Measurements from ENCODE around the gene ABLIM1. TPM values are rescaled to one million over a fixed set of nuclear protein-coding genes. Genes with fewer than 3 reads are reported as not detected.

ABLIM1 gene
- polyA plus RNA-seq, 3 donors = 0.33 to 0.91 (median 0.57) TPM

DNA sequence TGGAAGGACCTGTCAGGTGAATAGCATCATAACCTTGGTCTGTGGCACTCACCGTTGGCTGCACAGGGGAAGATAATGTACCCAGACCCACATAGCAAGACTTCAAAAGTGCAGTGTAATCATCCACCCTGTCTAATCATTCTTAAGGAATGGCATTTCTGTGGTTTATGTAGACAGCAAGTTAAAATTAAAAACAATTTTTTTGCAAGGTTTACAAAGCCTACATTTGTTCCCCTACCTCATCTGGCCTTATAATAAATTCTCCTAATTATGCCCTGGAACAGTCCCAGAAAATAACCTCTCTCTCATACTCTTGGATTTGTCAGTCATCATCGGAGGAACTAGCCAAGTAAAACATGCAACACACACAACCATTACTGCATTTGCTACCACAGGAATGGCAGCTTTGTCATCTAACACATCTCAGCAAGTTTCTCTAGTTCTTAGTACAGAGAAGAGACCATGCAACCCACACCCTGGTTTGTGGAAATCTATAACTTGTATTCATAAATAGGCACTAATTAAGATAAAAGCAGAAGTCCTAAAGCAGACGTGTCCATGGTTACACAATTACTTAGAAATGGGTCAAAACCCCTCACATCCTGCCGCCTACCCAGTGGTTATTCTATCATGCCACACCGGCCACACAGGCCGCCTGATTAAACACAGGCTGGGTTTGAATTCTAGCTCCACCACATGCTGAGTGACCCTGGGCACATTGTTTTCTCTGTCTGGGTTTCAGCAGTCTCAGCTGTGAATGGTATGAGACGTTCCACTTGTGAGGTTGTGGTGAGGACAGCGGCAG, 19.1 kb downstream of the ABLIM1 start:
- Mint-ChIP-seq H3K27me3 (ENCODE audit: low read depth in 3 of 3) (peaks cover 0 to 3% (median 2%) of the 10 kb centered on the region in 3 donors), H3K9me3 (no peaks in the 10 kb centered on the region), H3K27ac (no peak overlapping the region), H3K36me3 (no peaks in the 10 kb centered on the region), H3K4me3 (no peak overlapping the region), H3K4me1 (peaks cover 12% of the 10 kb centered on the region)
- no peaks in the 10 kb centered on the region for H3K79me2 ChIP-seq (ENCODE audit: insufficient read depth, low read length)
- no peaks in the 10 kb centered on the region for H4K20me1 ChIP-seq (ENCODE audit: insufficient read depth, low read length)
- intact Hi-C loops (cut with micrococcal nuclease) = no loop called here
- H3K27ac ChIP-seq (ENCODE audit: low read depth in 1 of 2, low read length in 2 of 2) = no peak overlapping the region
- H3K4me1 ChIP-seq (ENCODE audit: control insufficient read depth in 1 of 2, insufficient read depth in 2 of 2, low read length in 2 of 2) = peaks cover 0 to 3% of the 10 kb centered on the region in 2 donors
- H3K27me3 ChIP-seq (ENCODE audit: control insufficient read depth in 2 of 2, insufficient read depth in 2 of 2, low read length in 2 of 2) = no peaks in the 10 kb centered on the region
- H3K9ac ChIP-seq (ENCODE audit: insufficient read depth, low read length, poor library complexity, severe bottlenecking) = no peak overlapping the region
- H3K9me3 ChIP-seq (replicated peaks in 1 of 2; ENCODE audit: control insufficient read depth in 1 of 2, insufficient read depth in 1 of 2, low read length in 2 of 2) = no peaks in the 10 kb centered on the region
- TF ChIP-seq, protein P1, sequence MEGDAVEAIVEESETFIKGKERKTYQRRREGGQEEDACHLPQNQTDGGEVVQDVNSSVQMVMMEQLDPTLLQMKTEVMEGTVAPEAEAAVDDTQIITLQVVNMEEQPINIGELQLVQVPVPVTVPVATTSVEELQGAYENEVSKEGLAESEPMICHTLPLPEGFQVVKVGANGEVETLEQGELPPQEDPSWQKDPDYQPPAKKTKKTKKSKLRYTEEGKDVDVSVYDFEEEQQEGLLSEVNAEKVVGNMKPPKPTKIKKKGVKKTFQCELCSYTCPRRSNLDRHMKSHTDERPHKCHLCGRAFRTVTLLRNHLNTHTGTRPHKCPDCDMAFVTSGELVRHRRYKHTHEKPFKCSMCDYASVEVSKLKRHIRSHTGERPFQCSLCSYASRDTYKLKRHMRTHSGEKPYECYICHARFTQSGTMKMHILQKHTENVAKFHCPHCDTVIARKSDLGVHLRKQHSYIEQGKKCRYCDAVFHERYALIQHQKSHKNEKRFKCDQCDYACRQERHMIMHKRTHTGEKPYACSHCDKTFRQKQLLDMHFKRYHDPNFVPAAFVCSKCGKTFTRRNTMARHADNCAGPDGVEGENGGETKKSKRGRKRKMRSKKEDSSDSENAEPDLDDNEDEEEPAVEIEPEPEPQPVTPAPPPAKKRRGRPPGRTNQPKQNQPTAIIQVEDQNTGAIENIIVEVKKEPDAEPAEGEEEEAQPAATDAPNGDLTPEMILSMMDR (IDR thresholded peaks at IDR 0.05) = no peak
- no peak overlapping the region for H3K4me2 ChIP-seq (replicated peaks; ENCODE audit: extremely low read depth, low read length, poor library complexity, severe bottlenecking)
- H2AFZ ChIP-seq (ENCODE audit: insufficient read depth, low read depth, low read length, poor library complexity, severe bottlenecking) = no peak overlapping the region
- no peak for DNase-seq
- H3K4me3 ChIP-seq (replicated peaks in 1 of 3; ENCODE audit: low read depth in 2 of 3, low read length in 3 of 3) = no peak overlapping the region
- no peaks in the 10 kb centered on the region for H3K36me3 ChIP-seq (replicated peaks in 1 of 2; ENCODE audit: control insufficient read depth in 1 of 2, insufficient read depth in 2 of 2, low read length in 2 of 2)
- WGBS (ENCODE audit: insufficient coverage) = 16% methylated on average over 6 of the region's 8 CpGs

DNA sequence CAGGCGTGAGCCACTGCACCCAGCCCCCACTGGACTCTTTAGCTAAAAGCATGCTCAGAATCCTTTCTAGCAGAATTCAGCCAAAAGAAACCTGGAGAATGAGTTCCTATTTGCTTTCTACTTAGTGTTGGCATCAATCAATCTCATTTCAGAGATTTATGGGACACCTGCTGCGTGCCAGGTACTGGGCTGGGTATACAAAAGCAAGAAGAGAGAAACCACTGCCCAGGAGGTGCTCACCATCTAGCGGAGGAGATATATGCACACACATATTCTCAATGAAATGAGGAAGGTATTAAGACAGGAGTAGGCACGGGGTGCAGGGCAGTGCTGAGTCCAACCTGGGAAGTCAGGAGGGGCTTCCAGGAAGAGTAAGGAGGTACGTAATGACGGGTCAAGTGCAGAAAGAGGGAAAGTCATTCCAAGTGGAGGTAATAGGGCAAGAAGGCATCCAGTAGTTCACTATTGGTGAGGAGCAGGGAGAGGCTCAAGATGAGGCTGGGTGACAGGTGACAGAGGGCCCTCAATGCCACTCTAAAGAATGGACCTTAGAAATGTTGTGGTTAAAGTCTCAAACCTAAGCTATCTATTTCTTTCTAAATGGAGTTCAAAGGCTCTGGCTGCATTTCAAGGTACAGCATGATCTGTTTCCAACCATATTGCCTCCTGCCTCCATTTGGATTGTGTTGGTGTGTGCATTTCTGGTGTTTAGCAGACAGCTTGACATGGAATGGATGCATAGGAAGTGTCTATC, 22.1 kb downstream of the ABLIM1 start:
- H3K4me1 ChIP-seq (ENCODE audit: control insufficient read depth in 1 of 2, insufficient read depth in 2 of 2, low read length in 2 of 2) = peaks cover 7 to 12% of the 10 kb centered on the region in 2 donors
- H3K36me3 ChIP-seq (replicated peaks in 1 of 2; ENCODE audit: control insufficient read depth in 1 of 2, insufficient read depth in 2 of 2, low read length in 2 of 2) = no peaks in the 10 kb centered on the region
- no peak overlapping the region for H3K4me3 Mint-ChIP-seq
- no peak overlapping the region for H2AFZ ChIP-seq (ENCODE audit: insufficient read depth, low read depth, low read length, poor library complexity, severe bottlenecking)
- H3K9ac ChIP-seq (ENCODE audit: insufficient read depth, low read length, poor library complexity, severe bottlenecking) = no peak overlapping the region
- H3K9me3 Mint-ChIP-seq = peaks cover 0 to 6% (median 3%) of the 10 kb centered on the region in 7 donors
- H3K9me3 ChIP-seq (replicated peaks in 1 of 2; ENCODE audit: control insufficient read depth in 1 of 2, insufficient read depth in 1 of 2, low read length in 2 of 2) = peaks cover 0 to 18% of the 10 kb centered on the region in 2 donors
- TF ChIP-seq, protein P1 (IDR thresholded peaks at IDR 0.05) = no peak
- H3K27me3 ChIP-seq (ENCODE audit: control insufficient read depth in 2 of 2, insufficient read depth in 2 of 2, low read length in 2 of 2) = peaks cover 28% of the 10 kb centered on the region in 2 donors
- no peak overlapping the region for H3K27ac ChIP-seq (ENCODE audit: low read depth in 1 of 2, low read length in 2 of 2)
- intact Hi-C loops (cut with micrococcal nuclease) = no loop called here
- no peaks in the 10 kb centered on the region for H3K79me2 ChIP-seq (ENCODE audit: insufficient read depth, low read length)
- WGBS (ENCODE audit: insufficient coverage) = 100% methylated on average over 3 of the region's 6 CpGs
- H3K4me3 ChIP-seq (replicated peaks in 1 of 3; ENCODE audit: low read depth in 2 of 3, low read length in 3 of 3) = no peak overlapping the region
- peaks cover 29 to 31% (median 29%) of the 10 kb centered on the region in 3 donors for H3K27me3 Mint-ChIP-seq (ENCODE audit: low read depth in 3 of 3)
- no peak overlapping the region for H3K4me2 ChIP-seq (replicated peaks; ENCODE audit: extremely low read depth, low read length, poor library complexity, severe bottlenecking)
- H4K20me1 ChIP-seq (ENCODE audit: insufficient read depth, low read length) = no peaks in the 10 kb centered on the region
- H3K36me3 Mint-ChIP-seq = peaks cover 0 to 8% of the 10 kb centered on the region in 2 donors
- no peak overlapping the region for H3K27ac Mint-ChIP-seq
- DNase-seq = no peak
- H3K4me1 Mint-ChIP-seq = peaks cover 31% of the 10 kb centered on the region

Measured in CD14-positive monocyte (primary cell).